ENCODE results near the gene MPP2.
"Not testable (repeated sequence)": the region's sequence is repeated elsewhere in the genome, so short reads cannot be mapped to it uniquely, and the experiment has no call there.

The MPP2 gene, protein sequence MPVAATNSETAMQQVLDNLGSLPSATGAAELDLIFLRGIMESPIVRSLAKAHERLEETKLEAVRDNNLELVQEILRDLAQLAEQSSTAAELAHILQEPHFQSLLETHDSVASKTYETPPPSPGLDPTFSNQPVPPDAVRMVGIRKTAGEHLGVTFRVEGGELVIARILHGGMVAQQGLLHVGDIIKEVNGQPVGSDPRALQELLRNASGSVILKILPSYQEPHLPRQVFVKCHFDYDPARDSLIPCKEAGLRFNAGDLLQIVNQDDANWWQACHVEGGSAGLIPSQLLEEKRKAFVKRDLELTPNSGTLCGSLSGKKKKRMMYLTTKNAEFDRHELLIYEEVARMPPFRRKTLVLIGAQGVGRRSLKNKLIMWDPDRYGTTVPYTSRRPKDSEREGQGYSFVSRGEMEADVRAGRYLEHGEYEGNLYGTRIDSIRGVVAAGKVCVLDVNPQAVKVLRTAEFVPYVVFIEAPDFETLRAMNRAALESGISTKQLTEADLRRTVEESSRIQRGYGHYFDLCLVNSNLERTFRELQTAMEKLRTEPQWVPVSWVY

GRCh38 chr17:43907425-43907981 is at the start of gene MPP2:
MPP2 (minus strand) TSS chr17:43907536; CDS start chr17:43904460, 3,076 bp downstream.
- in situ Hi-C loops (cut with HindIII; ENCODE audit: low sequenced_read_pairs): no loop called here

DNA sequence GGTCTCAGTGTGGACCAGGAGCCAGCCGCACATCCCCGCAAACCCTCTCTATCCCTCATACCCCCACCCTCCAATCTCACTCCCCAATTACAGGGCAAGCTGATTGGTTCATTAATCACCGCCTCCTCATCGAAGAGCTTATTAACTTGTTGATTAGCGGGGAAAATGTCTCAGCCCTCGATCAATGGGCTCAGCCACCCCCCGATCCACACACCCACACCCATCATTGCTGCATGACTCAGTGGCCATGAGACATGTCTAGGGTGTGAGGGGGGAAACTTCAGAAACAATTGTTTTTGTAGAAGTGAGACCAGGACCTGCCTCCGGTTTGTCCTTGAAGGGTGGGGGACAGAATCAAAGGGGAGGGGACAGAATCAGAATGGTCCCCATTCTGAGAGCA is 48.9 kb upstream of the MPP2 start:
- in situ Hi-C loops (cut with HindIII; ENCODE audit: low sequenced_read_pairs): no loop called here

DNA sequence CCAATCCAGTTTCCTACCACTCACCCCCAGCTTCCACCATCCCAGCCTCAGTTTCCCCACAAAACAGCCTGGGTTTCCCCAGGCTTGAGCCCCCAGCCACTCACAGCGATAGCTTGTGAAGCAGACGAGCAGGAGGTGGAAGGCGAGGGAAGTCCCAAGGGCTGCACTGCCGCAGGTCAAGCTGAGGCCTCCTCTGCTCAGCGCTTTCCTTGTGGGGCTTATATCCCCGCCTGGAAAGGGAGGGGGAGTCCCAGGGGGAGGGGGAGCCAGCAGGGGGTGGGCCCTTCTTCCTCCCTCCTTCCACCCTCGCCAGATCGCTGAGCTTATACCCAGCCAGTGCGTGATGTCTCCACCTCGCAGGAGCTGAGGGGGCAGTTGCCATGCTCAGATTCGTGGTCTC is 46.4 kb upstream of the MPP2 start, which contains the start of gene PYY:
Gene PYY (minus strand): TSS at position 195 of the 400 bp plus-strand sequence. CDS start 457 bp downstream, outside the sequence.
- in situ Hi-C loops (cut with HindIII; ENCODE audit: low sequenced_read_pairs): no loop called here

DNA sequence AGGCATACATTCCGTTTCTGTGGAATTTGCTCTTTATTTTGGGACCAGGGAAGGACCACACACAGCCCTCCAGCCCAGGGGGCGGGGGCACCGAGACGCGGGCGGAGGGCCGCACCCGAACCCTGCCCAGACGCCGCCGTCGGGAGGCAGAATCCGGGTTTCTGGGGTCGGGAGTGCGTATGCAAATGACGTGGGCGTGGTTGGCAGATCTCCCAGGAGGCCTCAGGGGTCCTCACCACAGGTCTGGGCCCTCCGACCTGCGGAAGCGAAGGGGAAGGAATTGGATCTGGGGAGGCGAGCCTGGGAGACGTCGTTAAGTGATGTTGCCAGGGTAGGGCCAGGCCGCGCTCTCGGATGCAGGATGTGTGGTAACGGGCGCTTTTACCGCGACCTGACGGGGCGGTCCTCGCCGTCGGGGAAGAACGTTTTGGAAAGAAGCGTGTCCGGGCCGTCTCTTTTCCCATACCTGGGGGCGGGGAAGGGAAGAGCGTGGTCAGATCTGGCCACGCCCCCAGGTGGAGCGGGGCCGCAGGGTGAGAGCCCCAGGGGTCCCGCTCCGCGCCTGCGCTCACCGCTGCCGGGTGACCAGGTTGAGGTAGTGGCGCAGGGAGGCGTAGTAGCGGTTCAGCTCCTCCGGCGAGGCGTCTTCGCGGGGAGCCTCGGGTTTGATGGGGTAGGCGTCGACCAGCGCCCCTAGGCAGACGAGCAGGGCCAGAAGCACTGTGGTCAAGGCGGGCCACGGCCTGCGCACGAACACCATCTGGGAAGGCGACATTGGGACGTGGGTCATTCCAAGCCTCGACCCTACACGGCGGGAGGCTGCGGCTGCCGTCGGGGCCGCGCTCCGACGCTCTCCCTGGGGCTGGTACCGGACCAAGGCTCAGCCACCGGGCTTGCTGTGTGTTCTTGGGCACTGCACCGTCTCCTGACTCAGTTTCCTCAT is 45.7 kb upstream of the MPP2 start:
- in situ Hi-C loops (cut with HindIII; ENCODE audit: low sequenced_read_pairs): no loop called here

GRCh38 chr17:43952351-43952723 is 45.0 kb upstream of the MPP2 start:
- in situ Hi-C loops (cut with HindIII; ENCODE audit: low sequenced_read_pairs): no loop called here

- in situ Hi-C loops (cut with HindIII; ENCODE audit: low sequenced_read_pairs): no loop called here
Measured at GRCh38 chr17:43951750-43952149, 44.4 kb upstream of the MPP2 start.

- in situ Hi-C loops (cut with HindIII; ENCODE audit: low sequenced_read_pairs): no loop called here
Measured at GRCh38 chr17:43950554-43950953, 43.2 kb upstream of the MPP2 start.

DNA sequence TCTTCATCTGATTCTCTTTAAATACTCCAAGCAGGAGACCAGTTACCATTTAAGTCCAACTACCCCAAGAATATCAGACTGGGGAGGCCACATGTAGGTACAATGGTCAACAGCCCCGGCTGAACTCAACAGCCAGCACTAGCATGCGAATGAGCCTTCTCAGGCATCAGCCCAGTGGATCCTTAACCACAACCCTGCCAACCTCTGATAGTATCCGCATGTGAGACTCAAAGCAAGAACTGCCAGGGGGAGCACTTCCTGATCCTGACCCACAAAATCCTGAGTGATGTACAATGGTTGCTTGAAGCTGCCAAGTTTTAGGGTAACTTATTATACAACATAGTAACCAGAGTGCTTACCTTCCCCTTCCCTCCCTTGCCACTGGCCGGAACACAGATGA is 42.4 kb upstream of the MPP2 start:
- in situ Hi-C loops (cut with HindIII; ENCODE audit: low sequenced_read_pairs): no loop called here

GRCh38 chr17:43946781-43947180 is 39.4 kb upstream of the MPP2 start:
- in situ Hi-C loops (cut with HindIII; ENCODE audit: low sequenced_read_pairs): no loop called here

DNA sequence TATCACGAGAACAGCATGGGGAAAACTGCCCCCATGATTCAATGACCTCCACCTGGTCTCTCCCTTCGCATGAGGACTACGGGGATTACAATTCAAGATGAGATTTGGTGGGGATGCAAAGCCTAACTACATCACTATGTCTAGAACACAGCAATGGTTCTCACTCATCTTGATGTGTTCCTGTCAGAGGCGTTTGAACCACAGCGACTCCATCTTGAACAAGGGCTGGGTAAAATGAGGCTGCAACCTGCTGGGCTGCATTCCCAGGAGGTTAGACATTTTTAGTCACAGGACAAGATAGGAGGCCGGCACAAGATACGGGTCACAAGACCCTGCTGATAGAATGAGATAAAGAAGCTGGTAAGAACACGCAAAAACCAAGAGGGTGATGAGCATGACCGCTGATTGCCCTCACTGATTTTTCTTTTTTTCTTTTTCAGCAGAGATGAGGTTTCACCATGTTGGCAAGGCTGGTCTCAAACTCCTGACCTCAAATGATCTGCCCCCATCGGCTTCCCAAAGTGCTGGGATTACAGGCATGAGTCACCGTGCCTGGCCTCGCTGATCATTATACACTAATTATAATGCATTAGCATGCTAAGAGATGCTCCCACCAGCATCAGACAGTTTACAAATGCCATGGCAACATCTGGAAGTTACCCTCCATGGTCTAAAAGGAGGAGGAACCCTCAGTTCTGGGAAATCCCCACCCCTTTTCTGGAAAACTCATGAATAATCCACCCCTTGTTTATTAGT is 37.9 kb upstream of the MPP2 start:
- in situ Hi-C loops (cut with HindIII; ENCODE audit: low sequenced_read_pairs): no loop called here

- in situ Hi-C loops (cut with HindIII; ENCODE audit: low sequenced_read_pairs): no loop called here
Measured at GRCh38 chr17:43942051-43942685, 34.8 kb upstream of the MPP2 start, which contains the start of gene PPY. PPY (minus strand) TSS chr17:43942476; CDS start chr17:43941654, 822 bp downstream.

- in situ Hi-C loops (cut with HindIII; ENCODE audit: low sequenced_read_pairs): no loop called here
Measured at GRCh38 chr17:43940630-43941029, 33.3 kb upstream of the MPP2 start.

GRCh38 chr17:43939886-43940285 is 32.5 kb upstream of the MPP2 start:
- in situ Hi-C loops (cut with HindIII; ENCODE audit: low sequenced_read_pairs): no loop called here

GRCh38 chr17:43939452-43939851 is 32.1 kb upstream of the MPP2 start:
- in situ Hi-C loops (cut with HindIII; ENCODE audit: low sequenced_read_pairs): not testable (repeated sequence)

GRCh38 chr17:43938838-43939182 is 31.5 kb upstream of the MPP2 start:
- in situ Hi-C loops (cut with HindIII; ENCODE audit: low sequenced_read_pairs): no loop called here

DNA sequence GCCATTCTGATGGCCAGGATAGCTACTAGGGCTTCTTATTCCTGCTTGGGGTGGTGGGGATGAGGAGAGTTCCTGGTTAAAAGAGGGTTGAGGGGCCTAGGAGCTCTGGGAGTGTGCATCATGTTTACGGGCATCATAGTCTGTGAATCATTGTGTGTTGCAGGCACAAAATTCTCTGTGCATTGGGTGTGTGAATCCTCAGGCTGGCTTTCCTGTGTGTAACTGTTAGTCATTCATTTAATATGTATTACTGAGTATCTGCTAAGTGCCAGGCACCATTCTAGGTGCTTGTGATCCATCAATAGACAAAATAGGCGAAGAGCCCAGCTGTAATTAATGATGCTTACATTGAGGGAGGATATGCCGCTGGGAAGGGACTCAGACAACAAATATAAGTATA is 29.1 kb upstream of the MPP2 start:
- in situ Hi-C loops (cut with HindIII; ENCODE audit: low sequenced_read_pairs): no loop called here

DNA sequence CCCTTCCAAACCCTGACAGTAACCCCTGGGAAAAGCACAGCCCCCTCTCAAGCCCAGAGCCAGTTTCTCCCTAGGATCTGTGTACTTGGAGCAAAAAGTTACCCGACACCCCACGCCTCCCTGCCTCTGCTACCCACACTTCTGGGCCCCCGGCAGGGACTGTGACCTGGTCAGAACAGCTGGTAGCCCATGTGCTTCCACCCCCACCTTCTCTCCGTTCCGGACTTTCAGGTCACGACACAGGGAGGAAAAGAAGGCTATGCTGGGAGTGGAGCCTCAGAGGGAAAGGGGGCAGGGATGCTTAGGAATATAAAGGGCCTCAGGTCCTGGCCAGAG is 28.6 kb upstream of the MPP2 start:
- in situ Hi-C loops (cut with HindIII; ENCODE audit: low sequenced_read_pairs): no loop called here

DNA sequence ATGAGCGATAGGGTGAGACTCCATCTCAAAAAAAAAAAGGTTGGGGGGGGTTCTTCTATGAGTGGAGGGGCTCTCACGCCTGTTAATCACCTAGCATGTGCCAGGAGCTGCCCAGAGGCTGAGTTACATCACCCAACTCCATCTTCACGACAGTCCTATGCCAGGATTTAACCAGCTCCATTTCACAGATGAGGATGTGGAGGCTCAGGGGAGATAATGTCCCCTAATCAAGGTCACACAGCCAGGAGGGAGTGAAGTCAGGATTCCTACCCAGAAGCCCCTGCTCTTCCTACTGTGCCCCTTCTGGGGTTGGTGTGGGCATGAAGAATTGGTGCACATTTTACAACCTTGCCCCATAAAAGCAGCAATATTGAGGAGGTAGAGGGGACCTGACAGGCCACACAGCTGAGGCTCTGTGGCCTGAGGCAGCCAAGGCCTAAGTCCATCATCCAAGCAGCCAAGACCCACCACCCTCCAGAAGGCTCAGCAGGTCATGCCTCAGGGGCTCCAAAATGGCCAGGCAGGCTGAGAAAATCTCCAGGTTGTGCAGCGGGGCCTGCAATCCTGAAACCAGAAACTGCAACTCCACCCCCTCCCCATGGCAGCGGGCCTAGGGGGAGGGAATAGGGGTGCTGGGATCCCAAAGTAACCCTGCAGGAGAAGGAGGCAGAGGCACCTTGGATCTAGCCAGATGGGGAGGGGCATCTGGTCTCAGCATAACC is 28.0 kb upstream of the MPP2 start:
- in situ Hi-C loops (cut with HindIII; ENCODE audit: low sequenced_read_pairs): no loop called here

- in situ Hi-C loops (cut with HindIII; ENCODE audit: low sequenced_read_pairs): no loop called here
Measured at GRCh38 chr17:43932923-43933322, 25.6 kb upstream of the MPP2 start.

Measured in DLD1 (cell line).